NCI-H510A treated with DMSO at 0.1 percent for 48 hours (cell line): ENCODE results near the gene OR5K3.
"Not testable (repeated sequence)": the region's sequence is repeated elsewhere in the genome, so short reads cannot be mapped to it uniquely, and the experiment has no call there.

Source experiments
- DNase-seq: peaks from one replicate; lab custom pipeline; 2025; lab: John Stamatoyannopoulos, UW

OR5K3 gene

GRCh38 chr3:98390366-98390765, at the start of gene OR5K3:
TSS of gene OR5K3 (plus strand) at chr3:98390666. CDS start at chr3:98390666, 0 bp downstream.
- DNase-seq = no peak

- no peak for DNase-seq
Observed at GRCh38 chr3:98341758-98342157, 48.7 kb upstream of the OR5K3 start.

GRCh38 chr3:98343647-98344507, 46.6 kb upstream of the OR5K3 start:
- peak; percentile 2 for DNase-seq

GRCh38 chr3:98350082-98350481, 40.4 kb upstream of the OR5K3 start:
- no peak for DNase-seq

GRCh38 chr3:98353554-98353953, 36.9 kb upstream of the OR5K3 start, which contains the start of gene OR5K4:
TSS of gene OR5K4 (plus strand) at chr3:98353854. CDS start at chr3:98353854, 0 bp downstream.
- DNase-seq = no peak

GRCh38 chr3:98359250-98359649, 31.2 kb upstream of the OR5K3 start:
- no peak for DNase-seq

- no peak for DNase-seq
Observed at GRCh38 chr3:98359993-98360675, 30.3 kb upstream of the OR5K3 start.

- DNase-seq = no peak
Observed at GRCh38 chr3:98360681-98361080, 29.8 kb upstream of the OR5K3 start.

- DNase-seq = no peak
Observed at GRCh38 chr3:98361289-98361688, 29.2 kb upstream of the OR5K3 start.

GRCh38 chr3:98367464-98368246, 22.8 kb upstream of the OR5K3 start:
- no peak for DNase-seq

GRCh38 chr3:98371186-98371585, 19.3 kb upstream of the OR5K3 start:
- no peak for DNase-seq

GRCh38 chr3:98371853-98372252, 18.6 kb upstream of the OR5K3 start:
- no peak for DNase-seq

- no peak for DNase-seq
Observed at GRCh38 chr3:98372445-98372844, 18.0 kb upstream of the OR5K3 start.

GRCh38 chr3:98376631-98377030, 13.8 kb upstream of the OR5K3 start:
- DNase-seq = no peak

- DNase-seq = no peak
Observed at GRCh38 chr3:98388147-98388546, 2.3 kb upstream of the OR5K3 start.

GRCh38 chr3:98395101-98395500, 4.6 kb downstream of the OR5K3 start:
- DNase-seq = no peak

- DNase-seq = not testable (repeated sequence)
Observed at GRCh38 chr3:98396482-98396881, 6.0 kb downstream of the OR5K3 start.

- DNase-seq = no peak
Observed at GRCh38 chr3:98398513-98398912, 8.0 kb downstream of the OR5K3 start.

- DNase-seq = no peak
Observed at GRCh38 chr3:98402507-98402906, 12.0 kb downstream of the OR5K3 start.

GRCh38 chr3:98404010-98404409, 13.5 kb downstream of the OR5K3 start:
- no peak for DNase-seq

- DNase-seq = no peak
Observed at GRCh38 chr3:98406034-98406433, 15.6 kb downstream of the OR5K3 start.

- no peak for DNase-seq
Observed at GRCh38 chr3:98432575-98432974, 42.1 kb downstream of the OR5K3 start.
